GM19240 (cell line): ENCODE measurements around the gene SIGLEC1.

Source experiments
- DNase-seq: peaks from one replicate; pipeline ENCODE4 v3.0.0; 2011; ENCODE audit warnings: low spot score; ENCODE audit not compliant: insufficient read length

Gene SIGLEC1

GRCh38 chr20:3712279-3712873, at the start of gene SIGLEC1:
Gene SIGLEC1, minus strand, starts transcription at chr20:3712600. Its CDS starts 5,472 bp downstream, at chr20:3707128.
- DNase-seq, result no peak

DNA sequence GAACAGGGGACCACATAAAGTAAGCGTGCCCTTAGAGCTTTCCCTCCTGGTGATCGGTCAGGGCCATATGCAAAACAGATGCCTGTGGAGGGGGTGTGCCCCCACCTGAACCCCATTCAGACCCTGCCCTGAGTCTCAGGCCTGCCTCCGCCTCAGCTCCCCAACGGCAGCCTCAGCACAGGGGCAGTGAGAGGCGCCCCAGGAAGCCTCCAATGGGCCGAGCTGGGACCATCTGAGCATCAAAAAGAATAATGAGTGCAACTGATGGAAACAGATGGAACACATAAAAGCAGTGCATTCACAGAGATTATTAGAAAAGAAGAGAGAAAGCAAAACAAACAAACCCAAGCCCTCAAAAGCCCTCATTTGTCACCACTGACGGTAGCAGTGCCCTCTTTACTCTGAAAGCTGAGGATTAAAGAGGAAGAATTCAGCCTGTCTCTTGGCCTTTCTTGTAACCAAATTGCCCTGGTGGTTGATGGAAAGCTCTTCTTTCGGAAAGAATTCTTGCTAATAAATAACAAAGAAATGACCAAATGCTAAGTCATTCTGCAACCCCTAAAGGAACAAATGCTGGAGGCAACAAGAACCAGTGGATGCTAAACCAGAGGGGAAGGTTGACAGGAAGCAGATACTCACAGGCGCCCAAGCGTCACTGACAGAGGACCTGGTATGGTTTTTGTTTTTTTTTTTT, 48.4 kb upstream of the SIGLEC1 start:
- no peak for DNase-seq

- no peak for DNase-seq
These were observed 47.5 kb upstream of the SIGLEC1 start for GRCh38 chr20:3759884-3760283.

- DNase-seq, result no peak
These were observed 47.0 kb upstream of the SIGLEC1 start for GRCh38 chr20:3759316-3759823.

DNA sequence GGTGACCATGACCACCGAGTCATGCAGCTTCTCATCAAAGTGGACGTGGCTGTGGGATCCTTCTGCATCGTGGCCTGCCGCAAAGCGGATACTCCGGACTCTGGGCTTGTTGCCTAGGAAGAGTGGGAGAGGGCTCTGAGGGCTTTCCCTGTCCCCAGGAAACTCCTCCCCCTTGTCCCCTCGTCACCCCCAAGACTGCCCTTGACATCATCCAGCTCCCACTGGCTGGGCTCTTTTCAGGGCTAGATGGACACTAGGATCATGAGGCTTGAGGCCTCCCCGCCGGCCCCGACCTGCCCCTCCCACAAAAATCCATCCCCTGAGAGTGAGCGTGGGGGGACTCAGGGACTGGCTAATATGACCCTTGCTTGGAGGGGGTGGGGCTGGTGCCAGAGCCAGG, 46.2 kb upstream of the SIGLEC1 start:
- DNase-seq, result no peak

GRCh38 chr20:3757268-3757667, 44.9 kb upstream of the SIGLEC1 start:
- DNase-seq, result no peak

GRCh38 chr20:3755814-3756480, 43.5 kb upstream of the SIGLEC1 start:
- no peak for DNase-seq

DNA sequence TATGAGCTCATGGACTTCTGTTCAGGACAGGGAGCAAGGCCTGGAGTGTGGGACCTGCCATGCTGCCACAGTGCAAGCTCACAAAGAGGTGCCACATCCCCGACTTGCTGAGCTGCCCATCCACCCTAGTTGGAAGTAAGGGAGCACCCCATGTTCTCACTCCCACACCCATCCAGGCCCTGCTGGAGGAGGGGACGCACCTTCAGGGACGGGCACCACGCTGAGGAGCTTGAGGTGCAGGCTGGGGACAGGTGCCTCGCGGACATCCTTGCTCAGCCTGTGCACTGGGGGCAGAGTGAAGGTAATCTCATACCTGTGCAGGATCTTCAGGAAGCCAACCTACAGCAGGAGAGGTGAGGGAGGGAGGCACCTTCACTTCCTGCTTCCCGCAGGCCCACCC, 42.9 kb upstream of the SIGLEC1 start:
- no peak for DNase-seq

- DNase-seq, result no peak
These were observed 41.9 kb upstream of the SIGLEC1 start for GRCh38 chr20:3754276-3754630.

DNA sequence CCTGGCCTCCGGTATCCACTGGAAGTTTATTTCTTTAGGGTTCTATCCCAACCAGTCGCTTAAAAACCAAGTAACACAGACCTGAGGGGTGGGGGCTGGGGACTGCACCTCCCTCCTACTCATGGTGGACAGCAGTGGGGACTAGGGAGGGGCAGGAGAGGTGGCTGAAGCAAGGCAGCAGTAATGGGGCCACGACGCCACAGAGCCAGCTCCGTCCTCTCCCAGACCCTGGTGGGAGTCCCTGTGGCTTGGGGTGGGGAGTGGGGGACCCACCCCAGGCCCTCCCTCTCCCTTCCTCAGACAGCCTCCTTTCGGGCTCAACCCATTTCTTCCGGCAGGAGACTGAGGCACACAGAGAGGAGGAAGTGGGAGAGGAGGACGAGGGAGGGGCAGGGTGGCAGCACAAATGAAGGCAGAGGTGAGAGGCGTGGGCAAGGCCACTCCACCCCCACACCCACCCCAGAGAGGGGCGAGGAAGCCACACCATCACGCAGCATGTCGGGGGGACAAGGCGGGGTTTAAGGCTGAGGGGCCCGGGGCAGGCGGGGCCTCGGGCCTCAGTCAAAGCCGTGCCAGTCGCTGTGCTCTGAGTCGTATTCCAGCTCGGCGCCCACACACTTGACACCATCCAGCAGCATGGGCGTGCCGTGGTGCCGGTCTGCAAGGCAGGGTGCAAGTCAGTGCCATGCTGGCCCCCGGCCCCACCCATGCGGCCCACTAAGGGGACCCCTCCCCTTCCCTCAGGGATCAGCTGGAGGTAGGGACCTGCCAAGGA, 41.3 kb upstream of the SIGLEC1 start:
- DNase-seq, result no peak

GRCh38 chr20:3753098-3753497, 40.7 kb upstream of the SIGLEC1 start:
- DNase-seq, result peak; percentile 78

- DNase-seq, result no peak
These were observed 40.0 kb upstream of the SIGLEC1 start for GRCh38 chr20:3752386-3752759.

- DNase-seq, result no peak
These were observed 39.4 kb upstream of the SIGLEC1 start for GRCh38 chr20:3751675-3752385.

DNA sequence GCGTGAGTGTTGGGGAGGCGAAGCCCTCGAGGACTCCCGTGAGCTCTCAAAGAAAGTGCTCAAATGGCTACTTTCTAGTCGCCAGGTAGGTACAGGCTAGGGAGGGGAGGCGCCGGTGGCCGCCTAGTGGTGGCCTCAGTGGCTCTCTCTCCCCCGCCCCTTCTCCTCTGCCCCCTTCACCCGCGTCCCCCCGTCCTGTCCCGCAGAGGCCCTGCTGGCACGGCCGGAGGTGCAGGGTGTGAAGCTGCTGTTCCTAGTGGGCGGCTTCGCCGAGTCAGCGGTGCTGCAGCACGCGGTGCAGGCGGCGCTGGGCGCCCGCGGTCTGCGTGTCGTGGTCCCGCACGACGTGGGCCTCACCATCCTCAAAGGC, 38.9 kb upstream of the SIGLEC1 start:
- DNase-seq, result no peak

GRCh38 chr20:3749689-3750531, 37.5 kb upstream of the SIGLEC1 start:
- no peak for DNase-seq

GRCh38 chr20:3749087-3749688, 36.8 kb upstream of the SIGLEC1 start:
- no peak for DNase-seq

DNA sequence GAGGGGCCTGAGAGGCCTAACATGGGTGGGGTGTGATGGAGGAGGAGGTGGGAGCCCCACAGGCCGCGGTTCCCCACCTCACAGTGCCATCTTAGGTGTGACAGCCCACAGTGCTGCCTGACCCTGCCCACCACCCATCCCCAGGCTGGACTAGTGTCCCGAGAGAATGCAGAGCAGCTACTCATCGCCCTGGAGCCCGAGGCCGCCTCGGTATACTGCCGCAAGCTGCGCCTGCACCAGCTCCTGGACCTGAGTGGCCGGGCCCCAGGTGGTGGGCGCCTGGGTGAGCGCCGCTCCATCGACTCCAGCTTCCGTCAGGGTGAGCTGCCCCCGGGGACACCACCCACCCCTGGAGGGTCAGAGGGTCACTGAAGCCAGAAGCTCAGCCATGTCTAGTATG, 35.7 kb upstream of the SIGLEC1 start:
- no peak for DNase-seq

DNA sequence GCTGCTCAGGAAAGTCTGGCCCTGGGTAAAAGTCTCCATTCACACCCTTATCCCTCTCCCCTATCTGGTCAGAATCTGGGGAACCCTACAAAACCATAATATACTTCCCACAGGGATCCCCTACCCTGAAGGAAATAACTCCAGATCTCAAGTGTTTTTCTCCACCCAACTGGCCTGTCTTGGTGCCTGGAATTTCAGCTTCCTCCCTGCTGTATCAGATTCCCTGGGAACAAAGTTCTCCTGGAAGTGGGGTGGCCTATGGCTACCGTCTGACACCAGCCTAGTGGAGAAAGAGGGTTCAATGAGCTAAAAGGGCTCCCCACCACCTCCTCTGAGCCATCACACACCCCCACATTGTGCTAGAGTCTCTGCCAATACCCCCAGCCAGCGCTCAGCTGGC, 35.1 kb upstream of the SIGLEC1 start:
- no peak for DNase-seq

GRCh38 chr20:3745686-3746173, 33.3 kb upstream of the SIGLEC1 start:
- DNase-seq, result no peak
